ENCODE measurements around the gene GGNBP2. TPM values are rescaled to one million over a fixed set of nuclear protein-coding genes. Genes with fewer than 3 reads are reported as not detected.
A peak's percentile ranks its signal among the peaks of the same experiment; 100 is the strongest.

GGNBP2 gene
- total RNA-seq, 1 donor from 2014 or later = 29.7 TPM

GRCh38 chr17:36514856-36515255, 29.9 kb upstream of the GGNBP2 start:
- no peak for DNase-seq (ENCODE audit: low read depth in 2 of 2)

GRCh38 chr17:36515837-36516236, 28.9 kb upstream of the GGNBP2 start:
- no peak for DNase-seq (ENCODE audit: low read depth in 2 of 2)

- no peak for DNase-seq (ENCODE audit: low read depth in 2 of 2)
Observed at GRCh38 chr17:36523113-36523512, 21.6 kb upstream of the GGNBP2 start.

- no peak for DNase-seq (ENCODE audit: low read depth in 2 of 2)
Observed at GRCh38 chr17:36524428-36524876, 20.3 kb upstream of the GGNBP2 start.

- DNase-seq (ENCODE audit: low read depth in 2 of 2) = no peak
Observed at GRCh38 chr17:36525113-36525512, 19.6 kb upstream of the GGNBP2 start.

GRCh38 chr17:36525888-36526287, 18.8 kb upstream of the GGNBP2 start:
- DNase-seq (ENCODE audit: low read depth in 2 of 2) = no peak

- no peak for DNase-seq (ENCODE audit: low read depth in 2 of 2)
Observed at GRCh38 chr17:36527621-36528250, 17.0 kb upstream of the GGNBP2 start.

- peak in 1 of 2 donors; percentile 43 for DNase-seq (ENCODE audit: low read depth in 2 of 2)
Observed at GRCh38 chr17:36529121-36529520, 15.6 kb upstream of the GGNBP2 start.

GRCh38 chr17:36532435-36532975, 12.2 kb upstream of the GGNBP2 start:
- DNase-seq (ENCODE audit: low read depth in 2 of 2) = no peak

- peak in 1 of 2 donors; percentile 65 for DNase-seq (ENCODE audit: low read depth in 2 of 2)
Observed at GRCh38 chr17:36533935-36534839, 10.5 kb upstream of the GGNBP2 start.

GRCh38 chr17:36534840-36535668, 9.7 kb upstream of the GGNBP2 start, which contains the start of the genes MYO19 and PIGW:
Gene MYO19, minus strand, starts transcription at chr17:36534868. Its CDS starts 2,330 bp downstream, at chr17:36532538.
Gene PIGW, plus strand, starts transcription at chr17:36534987. Its CDS starts 2,115 bp downstream, at chr17:36537102.
- DNase-seq (ENCODE audit: low read depth in 2 of 2) = peak; percentile 76 to 92

- no peak for DNase-seq (ENCODE audit: low read depth in 2 of 2)
Observed at GRCh38 chr17:36535669-36536081, 9.0 kb upstream of the GGNBP2 start.

- DNase-seq (ENCODE audit: low read depth in 2 of 2) = no peak
Observed at GRCh38 chr17:36540696-36541095, 4.0 kb upstream of the GGNBP2 start.

GRCh38 chr17:36542755-36543154, 2.0 kb upstream of the GGNBP2 start:
- no peak for DNase-seq (ENCODE audit: low read depth in 2 of 2)

- DNase-seq (ENCODE audit: low read depth in 2 of 2) = peak in 1 of 2 donors; percentile 65
Observed at GRCh38 chr17:36544044-36544306, 744 bp upstream of the GGNBP2 start.

- no peak for DNase-seq (ENCODE audit: low read depth in 2 of 2)
Observed at GRCh38 chr17:36545077-36545464, 352 bp downstream of the GGNBP2 start.

GRCh38 chr17:36545465-36546417, 1.0 kb downstream of the GGNBP2 start:
- DNase-seq (ENCODE audit: low read depth in 2 of 2) = peak; percentile 92 to 97

GRCh38 chr17:36546418-36547093, 1.8 kb downstream of the GGNBP2 start:
- DNase-seq (ENCODE audit: low read depth in 2 of 2) = peak in 1 of 2 donors; percentile 59

- no peak for DNase-seq (ENCODE audit: low read depth in 2 of 2)
Observed at GRCh38 chr17:36547776-36548175, 3.1 kb downstream of the GGNBP2 start.

Data from dermis microvascular lymphatic vessel endothelial cell (primary cell).